Gastrocnemius medialis (tissue), 4 donors: ENCODE data around the gene SAP30BP.

Experiments used
- CTCF ChIP-seq, 5 experiments: fragments of 450-650 bp in 3 of 5; fragments of 200-600 bp in 2 of 5; sonication (generic) in 2 of 5; IDR thresholded peaks in 4 of 5; conservative IDR thresholded peaks in 1 of 5; 1 replicate in 4 of 5; 2 replicates in 1 of 5; pipeline ENCODE4 v1.5.1; 2016 to 2019; ENCODE audit warnings: antibody characterized with exemption in 5 of 5, mild to moderate bottlenecking in 3 of 5, moderate library complexity in 3 of 5
- POLR2A ChIP-seq, 2 donors: fragments of 450-650 bp; IDR thresholded peaks; one replicate each; pipeline ENCODE4 v1.6.1; 2017; ENCODE audit warnings: antibody characterized with exemption in 2 of 2, mild to moderate bottlenecking in 2 of 2, moderate library complexity in 2 of 2

GRCh38 chr17:75698659-75699058 is 31.5 kb downstream of the SAP30BP start:
- TF ChIP-seq CTCF (IDR thresholded peaks at IDR 0.05 in 4 of 5, conservative IDR thresholded peaks at IDR 0.05 in 1 of 5), result no peak
- TF ChIP-seq POLR2A (IDR thresholded peaks at IDR 0.05), result no peak
